Endothelial cell of umbilical vein (primary cell): ENCODE measurements around the gene ATF5. TPM values are rescaled to one million over a fixed set of nuclear protein-coding genes. Genes with fewer than 3 reads are reported as not detected.

ENCODE experiments used
- BruUV-seq: library from RNA; stranded (reverse); fragments of 400-500 nt; replicated peaks from 2 replicates; lab custom pipeline; 2021; lab: Mats Ljungman, UMichigan
- CTCF ChIA-PET: fragments of 300-600, 350-600 bp; sonication (Branson Sonifier 250); formaldehyde crosslinking; loops from one replicate; lab custom pipeline; 2021; ENCODE audit warnings: antibody characterized with exemption, inconsistent platforms; lab: Charles Lee
- POLR2A ChIA-PET: fragments of 300-600, 350-600 bp; sonication (Branson Sonifier 250); formaldehyde crosslinking; loops from one replicate; lab custom pipeline; 2021; ENCODE audit warnings: antibody characterized with exemption, inconsistent platforms; lab: Charles Lee
- DNase-seq: peaks from one replicate; pipeline ENCODE4 v3.0.0-alpha.2; 2011; ENCODE audit warnings: low read depth, low spot score
- FAIRE-seq: peaks from 2 replicates; lab custom pipeline; 2011; peaks lifted over from hg19 to GRCh38; lab: Jason Lieb, UNC
- H2AFZ ChIP-seq: 2 replicates; pipeline ENCODE4 v1.6.0; 2012; ENCODE audit warnings: low read depth, low read length, control low read depth, inconsistent platforms
- H3K27ac ChIP-seq: 2 replicates; pipeline ENCODE4 v1.5.1; 2011; ENCODE audit warnings: low read depth, mild to moderate bottlenecking, control low read depth, low read length, moderate library complexity; ENCODE audit not compliant: insufficient read depth
- H3K27me3 ChIP-seq, 2 experiments: 2 replicates each; pipeline versions ENCODE4 v1.6.0 to v1.6.1; 2011; ENCODE audit warnings: low read length in 2 of 2, mixed read lengths in 1 of 2; ENCODE audit not compliant: control insufficient read depth in 2 of 2, insufficient read depth in 2 of 2
- H3K36me3 ChIP-seq, 2 experiments: 2 replicates in 1 of 2; 3 replicates in 1 of 2; pipeline ENCODE4 v1.5.1; 2011; ENCODE audit warnings: low read length in 2 of 2, mild to moderate bottlenecking in 1 of 2, moderate library complexity in 1 of 2; ENCODE audit not compliant: control insufficient read depth in 2 of 2, insufficient read depth in 2 of 2; ENCODE audit errors: extremely low read depth in 1 of 2
- H3K4me1 ChIP-seq: 3 replicates; pipeline ENCODE4 v1.5.1; 2011; ENCODE audit warnings: mild to moderate bottlenecking, low read length; ENCODE audit not compliant: control insufficient read depth, insufficient read depth; ENCODE audit errors: extremely low read depth
- H3K4me2 ChIP-seq: 2 replicates; pipeline ENCODE4 v1.6.1; 2011; ENCODE audit warnings: low read length, control low read depth, mixed read lengths; ENCODE audit not compliant: insufficient read depth
- H3K4me3 ChIP-seq, 3 experiments: fragments of 200-600 bp in 1 of 3; sonication (generic), shearing (Covaris generic) in 1 of 3; replicated peaks in 1 of 3; 2 replicates each; pipeline ENCODE4 v1.5.1; 2011 to 2016; ENCODE audit warnings: control low read depth in 3 of 3, low read length in 3 of 3, mild to moderate bottlenecking in 2 of 3, inconsistent platforms in 1 of 3, low read depth in 1 of 3, moderate library complexity in 1 of 3; ENCODE audit not compliant: insufficient read depth in 1 of 3
- H3K79me2 ChIP-seq: 2 replicates; pipeline ENCODE4 v1.6.0; 2012; ENCODE audit warnings: low read length, inconsistent platforms; ENCODE audit not compliant: control insufficient read depth, insufficient read depth
- H3K9ac ChIP-seq: replicated peaks from 2 replicates; pipeline ENCODE3; 2011; ENCODE audit warnings: low read length, control low read depth; ENCODE audit not compliant: insufficient read depth; ENCODE audit errors: extremely low read depth
- H3K9me1 ChIP-seq: replicated peaks from 3 replicates; pipeline ENCODE4 v1.6.0; 2011; ENCODE audit warnings: mild to moderate bottlenecking, low read length; ENCODE audit not compliant: control insufficient read depth, insufficient read depth; ENCODE audit errors: extremely low read depth
- H3K9me3 ChIP-seq: replicated peaks from 2 replicates; pipeline ENCODE4 v1.5.1; 2012; ENCODE audit warnings: low read length, inconsistent platforms; ENCODE audit not compliant: control insufficient read depth, insufficient read depth
- H4K20me1 ChIP-seq: replicated peaks from 2 replicates; pipeline ENCODE3; 2011; ENCODE audit warnings: mild to moderate bottlenecking, low read length; ENCODE audit not compliant: control insufficient read depth, insufficient read depth; ENCODE audit errors: extremely low read depth
- CTCF ChIP-seq, 2 donors: IDR thresholded peaks; 1 replicate in 1 of 2; 2 replicates in 1 of 2; pipeline ENCODE4 v1.5.1; 2011; ENCODE audit warnings: low read length in 2 of 2, mild to moderate bottlenecking in 2 of 2, moderate library complexity in 2 of 2, control low read depth in 1 of 2, inconsistent platforms in 1 of 2, low read depth in 1 of 2; ENCODE audit not compliant: insufficient read depth in 1 of 2; ENCODE audit errors: extremely low read depth in 1 of 2
- EZH2 ChIP-seq: IDR thresholded peaks from 2 replicates; pipeline ENCODE4 v1.6.1; 2012; ENCODE audit warnings: borderline replicate concordance, low read depth, mild to moderate bottlenecking, moderate library complexity, low read length, inconsistent platforms; ENCODE audit not compliant: severe bottlenecking
- FOS ChIP-seq: IDR thresholded peaks from 2 replicates; pipeline ENCODE4 v1.6.1; 2011; ENCODE audit warnings: mild to moderate bottlenecking, low read length, moderate library complexity, borderline replicate concordance; ENCODE audit not compliant: insufficient read depth
- GATA2 ChIP-seq: IDR thresholded peaks from 2 replicates; pipeline ENCODE4 v1.7.0; 2011; ENCODE audit warnings: low read depth, mild to moderate bottlenecking, moderate library complexity, mixed read lengths, low read length; ENCODE audit not compliant: insufficient read length, insufficient read depth
- JUN ChIP-seq: IDR thresholded peaks from 2 replicates; pipeline ENCODE4 v1.6.1; 2011; ENCODE audit warnings: borderline replicate concordance, low read depth; ENCODE audit not compliant: insufficient read length, insufficient read depth
- MAX ChIP-seq: IDR thresholded peaks from 2 replicates; pipeline ENCODE4 v1.6.1; 2011; ENCODE audit not compliant: insufficient read depth, insufficient read length
- MYC ChIP-seq: IDR thresholded peaks from one replicate; pipeline ENCODE4 v1.6.1; 2011; ENCODE audit warnings: mild to moderate bottlenecking, low read depth, low read length
- POLR2A ChIP-seq: IDR thresholded peaks from 2 replicates; pipeline ENCODE4 v1.6.1; 2012; ENCODE audit warnings: low read depth, mild to moderate bottlenecking, control low read depth, low read length
- POLR2AphosphoS5 ChIP-seq: IDR thresholded peaks from 2 replicates; pipeline ENCODE4 v1.6.1; 2012; ENCODE audit warnings: low read depth, mild to moderate bottlenecking, control low read depth, low read length, moderate library complexity; ENCODE audit not compliant: insufficient read depth
- dilution Hi-C: fragments of 300-500 bp; cut with MboI; formaldehyde crosslinking; loops from one replicate; pipeline ENCODE4 v1.15.0; 2019; ENCODE audit warnings: low sequenced_read_pairs; ENCODE audit not compliant: extremely low pct_ligation_motif_present
- intact Hi-C: fragments of 100-400 bp; cut with micrococcal nuclease; formaldehyde crosslinking; loops from one replicate; pipeline ENCODE4 v1.10.0; 2022
- polyA plus RNA-seq, 4 experiments: library from polyadenylated mRNA; depleted of rRNA in 3 of 4; stranded (reverse) in 3 of 4; unstranded in 1 of 4; fragments of >200 nt; gene quantifications; 2 replicates each; pipeline versions ENCODE4 v1.2.1 to v1.2.3, GENCODE V29; 2011 to 2012; ENCODE audit warnings: missing spikeins in 1 of 4
- total RNA-seq: library from RNA; stranded (reverse); gene quantifications from 2 replicates; pipeline ENCODE4 v1.2.3, GENCODE V29; 2021

Gene ATF5
- total and polyA plus RNA-seq, 2 donors (not counting 3 experiments of a cell fraction or from before 2014, with no cell fraction given), result 23.2 to 46.0 TPM

- Histone ChIP-seq H3K36me3 (peaks cover 2% of the 10 kb centered on the region in 2 experiments), H3K4me2 (no peak overlapping the region), H3K9me1 (no peaks in the 10 kb centered on the region), H3K79me2 (no peaks in the 10 kb centered on the region), H4K20me1 (no peaks in the 10 kb centered on the region), H3K4me1 (peaks cover 3% of the 10 kb centered on the region), H3K27ac (no peak overlapping the region), H3K9ac (no peak overlapping the region), H3K27me3 (no peaks in the 10 kb centered on the region), H3K9me3 (no peaks in the 10 kb centered on the region), H2AFZ (peak overlapping the region; percentile 77), H3K4me3 (no peak overlapping the region)
- TF ChIP-seq FOS (no peak), GATA2 (no peak), EZH2 (no peak), MYC (peak; percentile 99), MAX (peak; percentile 99), JUN (no peak), CTCF (IDR thresholded peaks at IDR 0.05; ENCODE audit: extremely low read depth in 1 of 2, insufficient read depth in 1 of 2, low read depth in 1 of 2, low read length in 2 of 2) (peak; percentile 92 to 93), POLR2AphosphoS5 (peak; percentile 67), POLR2A (no peak)
- intact Hi-C loops (loop anchor here (1.0 kb wide), 2 partner anchors 12 to 40 kb away; no protein-coding TSS in a partner anchor), dilution Hi-C loops (no loop called here)
- DNase-seq (peak; percentile 79), FAIRE-seq (peak; percentile 59)
- POLR2A ChIA-PET, result no interaction called here
- CTCF ChIA-PET, result interaction anchor here (0.5 to 1.0 kb wide), 2 partner anchors 39 to 139 kb away, joined by 3 read pairs; partner anchors contain the start of gene ATF5
- no TSS peak for BruUV-seq
Observed at GRCh38 chr19:49889687-49890348, 39.2 kb upstream of the ATF5 start.
